H9 (cell line): ENCODE data around the gene CATSPERE. TPM values are rescaled to one million over a fixed set of nuclear protein-coding genes. Genes with fewer than 3 reads are reported as not detected.

Experiments
- DNase-seq: peaks from one replicate; pipeline ENCODE4 v3.0.0-alpha.2; 2017
- H2AFZ ChIP-seq: one replicate; pipeline ENCODE4 v1.6.1; 2013; ENCODE audit warnings: mild to moderate bottlenecking, low read length, control low read depth, moderate library complexity
- H2AK5ac ChIP-seq: 2 replicates; pipeline ENCODE4 v1.6.1; 2013; ENCODE audit warnings: low read length, control low read depth, mixed read lengths; ENCODE audit not compliant: insufficient read length
- H2BK120ac ChIP-seq: one replicate; pipeline ENCODE4 v1.6.1; 2013; ENCODE audit warnings: low read depth, mild to moderate bottlenecking, low read length, control low read depth, inconsistent platforms; ENCODE audit not compliant: poor library complexity, severe bottlenecking
- H2BK12ac ChIP-seq: 2 replicates; pipeline ENCODE4 v1.6.1; 2013; ENCODE audit warnings: low read length, control low read depth, mixed read lengths, low read depth; ENCODE audit not compliant: insufficient read length
- H2BK15ac ChIP-seq: 2 replicates; pipeline ENCODE4 v1.6.1; 2013; ENCODE audit warnings: low read depth, low read length, control low read depth
- H2BK20ac ChIP-seq: one replicate; pipeline ENCODE4 v1.6.1; 2013; ENCODE audit warnings: low read depth, mild to moderate bottlenecking, low read length, control low read depth, inconsistent platforms; ENCODE audit not compliant: poor library complexity, severe bottlenecking
- H2BK5ac ChIP-seq: 2 replicates; pipeline ENCODE4 v1.6.1; 2013; ENCODE audit warnings: low read length, control low read depth, mixed read lengths; ENCODE audit not compliant: insufficient read length
- H3K14ac ChIP-seq: 2 replicates; pipeline ENCODE4 v1.6.1; 2013; ENCODE audit warnings: low read length, control low read depth; ENCODE audit not compliant: insufficient read depth
- H3K18ac ChIP-seq: 2 replicates; pipeline ENCODE4 v1.6.1; 2013; ENCODE audit warnings: low read depth, mild to moderate bottlenecking, mixed read lengths, low read length, control low read depth; ENCODE audit not compliant: insufficient read length
- H3K23ac ChIP-seq: 2 replicates; pipeline ENCODE4 v1.6.1; 2013; ENCODE audit warnings: low read length, control low read depth, mixed read lengths, low read depth; ENCODE audit not compliant: insufficient read length
- H3K23me2 ChIP-seq: 2 replicates; pipeline ENCODE4 v1.6.1; 2013; ENCODE audit warnings: low read depth, mild to moderate bottlenecking, mixed read lengths, low read length, control low read depth; ENCODE audit not compliant: insufficient read length, poor library complexity, severe bottlenecking
- H3K27ac ChIP-seq: 2 replicates; pipeline ENCODE4 v1.5.1; 2013; ENCODE audit warnings: low read length, control low read depth, mixed read lengths, low read depth; ENCODE audit not compliant: insufficient read length
- H3K27me3 ChIP-seq: 2 replicates; pipeline ENCODE4 v1.6.1; 2013; ENCODE audit warnings: low read length, control low read depth, inconsistent platforms; ENCODE audit not compliant: insufficient read depth
- H3K4ac ChIP-seq: 2 replicates; pipeline ENCODE4 v1.6.1; 2013; ENCODE audit warnings: low read depth, mild to moderate bottlenecking, control low read depth, inconsistent platforms, low read length, moderate library complexity
- H3K4me1 ChIP-seq: 2 replicates; pipeline ENCODE4 v1.6.1; 2013; ENCODE audit warnings: low read length, control low read depth, inconsistent platforms; ENCODE audit not compliant: insufficient read depth
- H3K4me2 ChIP-seq: 2 replicates; pipeline ENCODE4 v1.6.1; 2013; ENCODE audit warnings: low read length, control low read depth, mixed read lengths; ENCODE audit not compliant: insufficient read length, insufficient read depth
- H3K56ac ChIP-seq: 2 replicates; pipeline ENCODE4 v1.6.1; 2013; ENCODE audit warnings: low read depth, mild to moderate bottlenecking, mixed read lengths, low read length, control low read depth; ENCODE audit not compliant: insufficient read length
- H3K79me1 ChIP-seq: 2 replicates; pipeline ENCODE4 v1.6.1; 2013; ENCODE audit warnings: low read depth, mild to moderate bottlenecking, moderate library complexity, low read length, control low read depth, inconsistent platforms; ENCODE audit not compliant: insufficient read depth, poor library complexity, severe bottlenecking
- H3K79me2 ChIP-seq: 2 replicates; pipeline ENCODE4 v1.6.1; 2013; ENCODE audit warnings: low read length, control low read depth, inconsistent platforms; ENCODE audit not compliant: insufficient read depth
- H3K9ac ChIP-seq: 2 replicates; pipeline ENCODE4 v1.6.1; 2013; ENCODE audit warnings: low read length, control low read depth, mixed read lengths; ENCODE audit not compliant: insufficient read length; ENCODE audit errors: extremely low read depth
- H3K9me3 ChIP-seq: one replicate; pipeline ENCODE4 v1.6.1; 2013; ENCODE audit warnings: low read depth, low read length, inconsistent platforms; ENCODE audit not compliant: control insufficient read depth
- H3T11ph ChIP-seq: one replicate; pipeline ENCODE4 v1.6.1; 2013; ENCODE audit warnings: mild to moderate bottlenecking, low read length, control low read depth, inconsistent platforms
- H4K20me1 ChIP-seq: one replicate; pipeline ENCODE4 v1.6.1; 2013; ENCODE audit not compliant: control insufficient read depth, insufficient read length, insufficient read depth
- H4K5ac ChIP-seq: 2 replicates; pipeline ENCODE4 v1.6.1; 2013; ENCODE audit warnings: low read depth, mild to moderate bottlenecking, mixed read lengths, low read length, control low read depth; ENCODE audit not compliant: insufficient read length
- H4K8ac ChIP-seq: replicated peaks from 2 replicates; pipeline ENCODE4 v1.6.1; 2013; ENCODE audit warnings: low read length, control low read depth, mixed read lengths, low read depth; ENCODE audit not compliant: insufficient read length
- H4K91ac ChIP-seq: 2 replicates; pipeline ENCODE4 v1.6.1; 2013; ENCODE audit warnings: low read depth, mild to moderate bottlenecking, moderate library complexity, mixed read lengths, low read length, control low read depth; ENCODE audit not compliant: insufficient read length
- H3K27ac Mint-ChIP-seq, 3 experiments: 2 replicates in 2 of 3; 3 replicates in 1 of 3; pipeline ENCODE4 v1.8.0; 2020 to 2021; ENCODE audit warnings: mixed read lengths in 3 of 3, mild to moderate bottlenecking in 1 of 3, moderate library complexity in 1 of 3
- H3K27me3 Mint-ChIP-seq: 2 replicates; pipeline ENCODE4 v1.8.0; 2021; ENCODE audit warnings: low read depth, mild to moderate bottlenecking, moderate library complexity, mixed read lengths
- H3K36me3 Mint-ChIP-seq, 3 experiments: 2 replicates in 2 of 3; 3 replicates in 1 of 3; pipeline ENCODE4 v1.8.0; 2020 to 2021; ENCODE audit warnings: low read depth in 3 of 3, mixed read lengths in 3 of 3; ENCODE audit not compliant: insufficient read depth in 1 of 3
- H3K4me1 Mint-ChIP-seq, 2 experiments: 2 replicates each; pipeline ENCODE4 v1.8.0; 2020; ENCODE audit warnings: mixed read lengths in 2 of 2
- H3K4me3 Mint-ChIP-seq, 2 experiments: 2 replicates in 1 of 2; 3 replicates in 1 of 2; pipeline ENCODE4 v1.8.0; 2020 to 2021; ENCODE audit warnings: mild to moderate bottlenecking in 2 of 2, mixed read lengths in 2 of 2, moderate library complexity in 1 of 2
- H3K9me3 Mint-ChIP-seq, 2 experiments: 2 replicates in 1 of 2; 3 replicates in 1 of 2; pipeline ENCODE4 v1.8.0; 2020; ENCODE audit warnings: mild to moderate bottlenecking in 2 of 2, mixed read lengths in 2 of 2, moderate library complexity in 1 of 2
- CTCF ChIP-seq: fragments of 200-600 bp; sonication (generic); conservative IDR thresholded peaks from 3 replicates; pipeline ENCODE4 v1.8.0; 2021; ENCODE audit warnings: antibody characterized with exemption, mild to moderate bottlenecking
- WGBS: extraction: QIAGEN DNeasy Blood & Tissue Kit; methylation state at CpG from one replicate; pipeline ENCODE4 v1.1.7; 2013; ENCODE audit warnings: missing lambda C conversion rate, low lambda C conversion rate, mixed read lengths; ENCODE audit not compliant: insufficient read length; ENCODE audit errors: extremely low coverage; 5-methylcytosine and 5-hydroxymethylcytosine counted together
- total RNA-seq: library from RNA; stranded (reverse); gene quantifications from 2 replicates; pipeline ENCODE4 v1.2.1, GENCODE V29; 2021

CATSPERE gene
- total RNA-seq, 1 experiment from 2014 or later: 0.31 TPM

GRCh38 chr1:244642526-244642925 is 181.5 kb downstream of the CATSPERE start:
- no CpG with 5 or more reads among the region's 16 CpGs for WGBS
- no peak overlapping the region for H4K91ac ChIP-seq
- Mint-ChIP-seq H3K4me1 (peaks cover 5 to 6% of the 10 kb centered on the region in 2 experiments), H3K9me3 (peaks cover 10 to 22% of the 10 kb centered on the region in 2 experiments), H3K27me3 (peaks cover 4% of the 10 kb centered on the region), H3K36me3 (peaks cover 8 to 19% (median 13%) of the 10 kb centered on the region in 3 experiments; a peak in 6 of 7 replicates), H3K4me3 (no peak overlapping the region), H3K27ac (0 out of 7 replicates have a peak overlapping the region, but pooled peaks of 1 of the 3 experiments have one; percentile 34)
- H4K8ac ChIP-seq: no peak overlapping the region
- H3K4ac ChIP-seq: no peak overlapping the region
- no peak overlapping the region for H3K14ac ChIP-seq
- H3K9me3 ChIP-seq: no peaks in the 10 kb centered on the region
- DNase-seq: no peak
- no peaks in the 10 kb centered on the region for H3K79me1 ChIP-seq
- H3K27me3 ChIP-seq: no peaks in the 10 kb centered on the region
- no peak overlapping the region for H3K4me2 ChIP-seq
- no peak overlapping the region for H3K23ac ChIP-seq
- no peak overlapping the region for H4K5ac ChIP-seq
- no peak overlapping the region for H3K18ac ChIP-seq
- no peaks in the 10 kb centered on the region for H3K23me2 ChIP-seq
- H3K56ac ChIP-seq: no peak overlapping the region
- H2AK5ac ChIP-seq: no peak overlapping the region
- no peak overlapping the region for H2BK15ac ChIP-seq
- no peak overlapping the region for H2BK20ac ChIP-seq
- H2BK12ac ChIP-seq: no peak overlapping the region
- no peak overlapping the region for H3K9ac ChIP-seq
- no peak for TF ChIP-seq CTCF
- H3K4me1 ChIP-seq: no peaks in the 10 kb centered on the region
- no peak overlapping the region for H2AFZ ChIP-seq
- no peak overlapping the region for H2BK120ac ChIP-seq
- H3K79me2 ChIP-seq: no peaks in the 10 kb centered on the region
- no peak overlapping the region for H2BK5ac ChIP-seq
- no peak overlapping the region for H3T11ph ChIP-seq
- no peak overlapping the region for H3K27ac ChIP-seq
- no peaks in the 10 kb centered on the region for H4K20me1 ChIP-seq
